GM23338 (cell line): ENCODE results near the gene DENND5A. TPM values are rescaled to one million over a fixed set of nuclear protein-coding genes. Genes with fewer than 3 reads are reported as not detected.

Experiments
- ETS1 ChIP-seq: IDR thresholded peaks from 2 replicates; pipeline ENCODE4 v1.6.1; 2016; ENCODE audit warnings: antibody characterized with exemption
- EZH2 ChIP-seq: fragments of 200-600 bp; sonication (generic); IDR thresholded peaks from one replicate; pipeline ENCODE4 v1.8.0; 2017; ENCODE audit warnings: antibody characterized with exemption, mild to moderate bottlenecking, low read depth; ENCODE audit not compliant: unreplicated experiment
- REST ChIP-seq: IDR thresholded peaks from one replicate; pipeline ENCODE4 v1.6.1; 2018; ENCODE audit warnings: antibody characterized with exemption; ENCODE audit not compliant: unreplicated experiment
- ZNF114 ChIP-seq: fragments of 250-450 bp; sonication (Bioruptor Pico); IDR thresholded peaks from 2 replicates; pipeline ENCODE4 v1.5.0; 2020; ENCODE audit warnings: mild to moderate bottlenecking, moderate library complexity
- ZNF462 ChIP-seq: fragments of 250-450 bp; sonication (Bioruptor Pico); IDR thresholded peaks from 2 replicates; pipeline ENCODE4 v1.5.0; 2020; ENCODE audit warnings: mild to moderate bottlenecking, moderate library complexity
- polyA plus RNA-seq: library from polyadenylated mRNA; unstranded; fragments of >200 nt; fragmentation: Nextera tagmentation; extraction: Ambion mirVana; gene quantifications from 2 replicates; pipeline ENCODE4 v1.2.1, GENCODE V29; 2016
- total RNA-seq: library from RNA; depleted of rRNA; stranded (reverse); fragments of >200 nt; shearing (Covaris generic); gene quantifications from 2 replicates; pipeline ENCODE4 v1.2.3, GENCODE V29; 2014

DENND5A gene
- total and polyA plus RNA-seq, 2 experiments from 2014 or later, result 28.1 to 56.3 TPM

- TF ChIP-seq ZNF462, result no peak
- TF ChIP-seq EZH2, result no peak
- TF ChIP-seq REST, result no peak
- TF ChIP-seq ETS1, result no peak
- no peak for TF ChIP-seq ZNF114 (CRISPR knock-in tag)
These were observed 56.2 kb downstream of the DENND5A start (continued) for GRCh38 chr11:9208726-9209501.
